GM19397 (cell line): ENCODE measurements around the gene KIF11.

Experiments used
- ATAC-seq: cut with Tn5 transposase; IDR thresholded peaks from one replicate; pipeline ENCODE4 v1.9.1; 2021; ENCODE audit warnings: mild to moderate bottlenecking, moderate library complexity; ENCODE audit not compliant: unreplicated experiment

The KIF11 gene

GRCh38 chr10:92699518-92700381 lies 106.8 kb downstream of the KIF11 start:
- no peak for ATAC-seq

GRCh38 chr10:92702301-92702916 lies 109.5 kb downstream of the KIF11 start:
- ATAC-seq: no peak
